RCC 7860 (cell line): Measurements from ENCODE around the gene MPIG6B.
"Not testable (repeated sequence)": the region's sequence is repeated elsewhere in the genome, so short reads cannot be mapped to it uniquely, and the experiment has no call there.

Experiments used
- DNase-seq: peaks from one replicate; pipeline ENCODE4 v3.0.0-alpha.2; 2015; ENCODE audit warnings: low spot score
- FAIRE-seq: peaks from 2 replicates; lab custom pipeline; 2012; peaks lifted over from hg19 to GRCh38; lab: Jason Lieb, UNC

Gene MPIG6B

DNA sequence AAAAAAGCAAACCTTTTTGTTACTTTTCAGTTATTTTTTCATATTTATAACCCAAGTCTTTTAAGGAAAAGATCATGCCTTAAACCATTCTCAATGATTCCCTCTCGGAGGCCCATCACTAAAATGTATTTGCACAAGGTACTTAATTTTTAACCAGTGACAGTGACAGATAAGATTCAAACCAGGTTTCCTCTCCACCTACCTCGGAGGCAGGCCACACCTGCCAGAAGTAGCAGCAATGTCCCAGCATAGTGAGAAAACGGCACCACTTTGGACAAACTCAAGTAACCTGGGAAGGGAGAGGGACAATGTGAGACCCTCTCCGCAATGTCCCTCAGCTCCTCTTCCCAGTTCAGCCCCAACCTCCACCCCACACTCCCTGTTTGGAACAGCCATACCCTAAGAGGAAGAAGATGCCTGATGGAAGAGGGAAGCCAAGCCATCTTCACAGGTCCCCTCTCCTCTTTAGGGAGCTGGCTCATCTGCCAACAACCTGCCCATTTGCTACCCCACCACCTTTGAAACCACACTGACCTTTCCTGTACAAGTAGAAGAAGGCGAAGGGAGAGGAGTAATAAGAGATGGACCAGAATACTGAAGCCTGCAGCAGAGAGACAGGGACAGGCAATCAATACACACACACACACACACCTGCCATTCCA, 22.3 kb upstream of the MPIG6B start:
- FAIRE-seq (no peak), DNase-seq (no peak)

DNA sequence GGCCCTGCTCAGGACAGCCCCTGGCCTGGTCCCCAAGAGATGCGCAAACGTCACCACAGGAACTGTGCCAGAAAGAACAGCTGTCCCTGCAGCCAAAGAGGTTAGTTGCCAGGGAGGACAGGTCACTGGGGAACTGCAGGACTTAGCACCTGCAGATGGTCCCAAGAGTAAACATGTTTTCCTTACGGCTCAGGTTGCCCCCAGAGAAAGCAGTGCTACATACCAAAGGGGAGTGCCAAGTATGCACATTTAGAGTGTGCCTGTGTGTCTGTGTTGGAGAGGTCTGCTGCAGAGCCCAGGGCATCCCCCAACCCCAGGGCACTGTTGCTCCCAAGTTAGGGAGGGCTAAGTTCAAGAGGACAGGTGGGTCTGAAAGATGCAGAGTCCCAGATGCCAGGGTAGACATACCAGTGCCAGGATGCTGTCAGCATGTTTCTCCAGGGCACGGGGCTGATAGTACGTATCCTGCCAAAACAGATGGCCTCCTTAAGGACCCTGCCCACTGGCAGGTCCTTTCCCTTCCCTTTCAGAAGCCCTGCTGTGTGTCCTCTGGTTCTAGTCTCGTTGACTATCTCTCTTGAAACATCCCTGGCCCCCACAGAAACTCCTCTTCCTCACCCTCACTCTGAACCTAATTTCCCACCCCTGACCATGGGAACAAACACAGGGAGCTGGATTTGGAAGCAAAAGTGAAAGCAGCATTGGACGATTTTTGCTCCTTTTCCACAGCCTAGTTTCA, 21.3 kb upstream of the MPIG6B start:
- no peak for DNase-seq

DNA sequence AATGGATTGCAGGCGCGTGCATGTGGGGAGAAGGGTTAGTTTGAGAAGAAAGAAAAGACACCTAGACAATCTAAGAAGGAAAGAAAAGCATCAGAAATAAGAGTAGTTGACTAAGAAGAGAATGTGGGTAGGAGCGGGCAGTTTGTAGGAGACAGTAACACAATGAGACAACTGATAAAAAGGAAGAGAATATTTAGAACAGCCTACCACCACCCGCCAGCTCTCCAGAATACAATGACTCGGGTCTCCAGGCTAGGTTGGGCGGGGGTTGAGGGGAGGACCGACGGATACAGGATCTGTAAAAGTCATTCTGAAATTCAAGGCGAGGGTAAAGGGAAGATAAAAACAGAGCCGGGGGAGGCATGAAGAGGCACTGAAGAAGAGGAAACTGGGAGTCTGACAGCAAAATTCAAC, 20.8 kb upstream of the MPIG6B start:
- FAIRE-seq: no peak
- DNase-seq: no peak

More for the DNA sequence above, 21.3 kb upstream of the MPIG6B start:
- no peak for FAIRE-seq

DNA sequence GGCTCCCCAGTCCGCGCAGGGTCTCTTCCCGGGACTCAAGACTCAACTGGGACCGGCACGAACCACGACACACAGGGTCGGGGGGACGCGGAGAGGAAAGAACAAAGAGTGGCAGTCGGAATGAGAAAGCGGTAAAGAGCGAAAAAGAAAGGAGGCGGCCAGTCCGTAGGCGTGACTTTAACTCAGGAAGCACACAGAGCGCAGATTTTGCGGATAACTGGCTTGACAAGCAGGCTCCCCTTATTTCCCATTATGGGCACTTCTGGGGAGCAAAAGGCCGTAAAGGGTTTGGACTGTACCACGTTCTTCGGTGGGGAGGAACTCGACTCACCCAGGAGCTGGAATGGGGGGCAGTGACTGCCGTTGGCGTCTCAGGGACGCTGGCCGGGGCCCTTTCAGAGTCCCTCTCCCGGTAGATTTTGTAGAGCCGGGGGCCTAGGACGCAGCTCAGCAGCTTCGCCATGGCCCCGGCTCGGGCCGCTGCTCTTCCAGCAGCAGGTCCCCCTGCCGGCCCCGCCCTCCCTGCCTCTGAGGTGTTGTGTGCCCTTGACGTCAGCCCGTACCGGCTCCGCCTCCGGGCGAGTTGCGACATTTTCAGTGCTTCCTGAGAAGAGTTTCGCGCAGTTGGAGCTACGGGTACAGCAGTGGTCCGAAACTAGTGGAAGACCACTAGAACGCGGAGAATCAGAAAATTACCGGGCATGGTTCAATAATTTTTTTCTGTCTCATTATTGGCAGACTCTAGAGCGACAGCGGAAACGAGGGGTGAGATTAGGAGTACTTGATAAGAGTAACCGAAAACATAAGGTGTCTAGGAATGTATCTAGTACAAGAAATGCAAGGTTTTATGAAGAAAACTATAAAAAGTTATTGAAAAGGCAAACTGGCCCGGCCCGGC, 20.1 kb upstream of the MPIG6B start, which contains the start of gene ABHD16A:
TSS of gene ABHD16A (minus strand) at position 506 of the 898 bp plus-strand sequence. CDS start at position 463, 43 bp downstream.
- FAIRE-seq (peak; percentile 67), DNase-seq (peak; percentile 89)

DNA sequence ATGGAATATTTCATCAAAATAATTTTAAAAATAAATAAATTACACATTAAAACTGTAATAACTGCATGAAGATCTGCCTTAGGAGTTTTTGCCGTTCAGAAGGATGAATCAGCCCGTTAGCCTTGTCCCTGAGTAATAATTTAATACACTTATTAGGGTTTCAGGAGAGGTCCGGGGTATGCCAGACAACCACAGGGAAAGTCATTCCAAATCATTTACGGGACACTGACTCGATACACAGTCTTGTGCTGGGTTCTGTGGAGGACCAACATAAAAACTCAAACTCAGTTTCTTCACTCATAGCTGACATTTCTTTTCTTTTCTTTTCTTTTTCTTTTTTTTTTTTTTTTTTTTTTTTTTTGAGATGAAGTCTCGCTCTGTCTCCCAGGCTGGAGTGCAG, 17.2 kb upstream of the MPIG6B start:
- DNase-seq: no peak
- no peak for FAIRE-seq

DNA sequence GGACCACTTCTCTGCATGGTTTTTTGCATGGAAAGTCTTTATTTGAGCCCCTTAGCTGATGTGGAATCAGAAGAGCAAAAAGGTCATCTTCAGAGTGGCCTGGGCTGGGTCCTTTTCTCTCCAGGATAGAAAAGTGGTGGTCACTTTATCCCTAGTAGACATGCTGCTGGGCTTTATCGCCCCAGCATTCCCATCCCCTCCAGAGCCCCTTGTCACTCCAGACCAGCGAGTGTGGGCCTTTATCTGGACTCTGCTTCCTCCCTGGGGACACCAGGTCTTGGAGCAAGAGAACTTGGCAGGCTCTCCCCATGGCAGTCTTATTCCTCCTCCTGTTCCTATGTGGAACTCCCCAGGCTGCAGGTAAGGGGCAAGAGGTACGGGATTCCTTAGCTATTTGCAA, 16.6 kb upstream of the MPIG6B start, which contains the start of gene LY6G6F:
TSS of gene LY6G6F (plus strand) at position 268 of the 400 bp plus-strand sequence. CDS start at position 309, 41 bp downstream.
- DNase-seq: no peak
- FAIRE-seq: no peak

DNA sequence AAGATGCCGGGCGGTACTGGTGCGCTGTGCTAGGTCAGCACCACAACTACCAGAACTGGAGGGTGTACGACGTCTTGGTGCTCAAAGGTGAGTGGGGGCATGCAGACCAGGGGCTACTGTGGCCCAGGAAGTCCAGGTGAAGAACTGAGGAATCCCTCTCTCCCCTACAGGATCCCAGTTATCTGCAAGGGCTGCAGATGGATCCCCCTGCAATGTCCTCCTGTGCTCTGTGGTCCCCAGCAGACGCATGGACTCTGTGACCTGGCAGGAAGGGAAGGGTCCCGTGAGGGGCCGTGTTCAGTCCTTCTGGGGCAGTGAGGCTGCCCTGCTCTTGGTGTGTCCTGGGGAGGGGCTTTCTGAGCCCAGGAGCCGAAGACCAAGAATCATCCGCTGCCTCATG, 15.5 kb upstream of the MPIG6B start:
- DNase-seq: no peak
- no peak for FAIRE-seq

DNA sequence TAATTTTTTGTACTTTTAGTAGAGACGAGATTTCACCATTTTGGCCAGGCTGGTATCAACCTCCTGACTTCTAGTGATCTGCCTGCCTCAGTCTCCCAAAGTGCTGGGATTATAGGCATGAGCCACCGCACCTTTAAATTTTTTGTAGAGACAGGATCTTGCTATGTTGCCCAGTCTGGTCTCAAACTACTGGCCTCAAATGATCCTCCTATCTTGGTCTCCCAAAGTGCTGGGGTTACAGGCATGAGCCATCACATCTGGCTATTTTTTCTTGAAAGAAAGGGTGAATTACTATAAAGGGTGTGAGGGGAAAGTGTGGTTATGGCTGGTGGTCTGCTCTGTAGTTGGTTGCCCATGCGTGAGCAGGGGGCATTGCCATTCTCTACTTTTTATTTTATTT, 14.9 kb upstream of the MPIG6B start:
- DNase-seq: no peak
- no peak for FAIRE-seq

DNA sequence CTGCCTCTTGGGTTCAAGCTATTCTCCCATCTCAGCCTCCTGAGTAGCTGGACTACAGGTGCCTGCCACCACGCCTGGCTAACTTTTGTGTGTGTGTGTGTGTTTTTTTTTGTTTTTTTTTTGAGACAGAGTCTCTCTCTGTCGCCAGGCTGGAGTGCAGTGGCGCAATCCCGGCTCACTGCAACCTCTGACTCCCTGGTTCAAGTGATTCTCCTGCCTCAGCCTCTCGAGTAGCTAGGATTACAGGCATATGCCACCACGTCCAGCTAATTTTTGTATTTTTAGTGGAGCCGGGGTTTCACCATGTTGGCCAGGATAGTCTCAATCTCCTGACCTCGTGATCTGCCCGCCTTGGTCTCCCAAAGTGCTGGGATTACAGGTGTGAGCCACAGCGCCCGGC, 14.0 kb upstream of the MPIG6B start:
- not testable (repeated sequence) for FAIRE-seq, DNase-seq

DNA sequence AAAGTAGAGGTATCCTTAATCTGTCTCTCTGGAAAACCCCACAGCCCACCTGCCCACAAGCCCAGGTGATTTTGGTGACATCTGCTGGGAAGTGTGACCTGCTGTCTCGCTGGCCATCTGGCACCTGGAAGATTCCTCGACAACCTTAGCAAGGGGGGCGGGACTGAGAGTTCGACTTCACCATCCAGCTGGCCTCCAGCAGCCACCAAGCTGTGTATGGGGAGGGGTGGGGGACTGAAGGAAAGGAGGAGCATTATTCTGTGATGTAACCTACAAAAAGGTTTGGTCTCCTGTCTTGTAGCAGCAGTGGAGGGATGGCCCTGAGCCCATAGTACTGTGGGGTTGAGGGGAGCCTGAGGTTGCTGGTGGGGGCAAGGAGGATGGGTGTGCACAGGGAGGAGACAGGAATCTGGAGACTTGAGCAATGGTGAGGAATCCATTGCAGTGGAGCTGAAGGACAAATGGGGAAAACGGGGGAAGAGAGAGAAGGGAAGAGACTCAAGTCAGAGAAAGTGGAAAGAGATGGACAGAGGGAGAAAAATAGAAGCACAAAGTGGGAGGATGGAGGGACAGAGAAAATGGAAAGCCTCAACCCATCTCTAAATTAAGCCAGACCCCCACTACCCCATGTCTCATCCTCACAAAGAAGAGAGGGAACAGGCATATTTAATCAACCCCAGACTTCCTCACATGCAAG, 12.5 kb upstream of the MPIG6B start:
- DNase-seq (no peak), FAIRE-seq (no peak)

DNA sequence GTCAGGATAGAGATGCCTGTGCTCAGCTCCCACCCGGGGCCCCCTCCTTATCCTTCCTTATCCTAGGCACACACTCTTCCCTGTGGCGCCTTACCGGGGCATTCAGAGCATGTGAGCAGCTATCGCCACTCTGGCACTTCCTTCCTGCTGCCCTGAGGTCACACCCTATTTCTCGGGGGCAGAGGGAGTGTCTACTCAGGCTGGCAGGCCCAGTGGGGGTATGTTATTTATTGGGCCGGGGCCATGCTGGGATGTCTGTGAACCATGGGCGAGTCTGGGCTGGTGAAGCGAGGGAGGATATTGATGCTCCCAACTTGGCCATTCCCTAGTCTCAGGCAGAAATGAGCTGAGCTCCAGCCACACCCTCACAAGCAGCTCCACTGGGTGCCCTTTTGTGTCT, 11.9 kb upstream of the MPIG6B start:
- DNase-seq: no peak

DNA sequence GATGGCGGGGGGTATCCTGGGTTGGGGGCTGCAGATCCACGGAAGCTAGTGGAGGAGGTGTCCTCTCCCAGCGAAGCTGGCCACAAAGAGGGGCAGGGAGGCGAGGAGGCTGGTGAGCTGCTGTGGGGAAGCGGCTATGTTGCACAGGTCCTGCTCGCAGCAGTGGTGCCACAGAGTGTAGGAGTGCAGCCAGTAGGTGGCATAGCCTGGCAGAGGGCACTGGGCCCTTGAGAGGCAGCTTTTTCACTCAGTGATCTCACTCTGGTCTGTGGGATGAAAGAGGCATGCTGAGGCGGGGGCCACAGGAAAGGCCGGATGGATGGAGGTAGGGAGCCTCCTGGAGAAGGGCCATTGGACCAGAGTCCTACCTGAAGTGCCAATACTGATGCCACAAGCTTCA, 10.9 kb upstream of the MPIG6B start:
- DNase-seq (no peak), FAIRE-seq (no peak)

More for the DNA sequence above, 11.9 kb upstream of the MPIG6B start:
- no peak for FAIRE-seq

DNA sequence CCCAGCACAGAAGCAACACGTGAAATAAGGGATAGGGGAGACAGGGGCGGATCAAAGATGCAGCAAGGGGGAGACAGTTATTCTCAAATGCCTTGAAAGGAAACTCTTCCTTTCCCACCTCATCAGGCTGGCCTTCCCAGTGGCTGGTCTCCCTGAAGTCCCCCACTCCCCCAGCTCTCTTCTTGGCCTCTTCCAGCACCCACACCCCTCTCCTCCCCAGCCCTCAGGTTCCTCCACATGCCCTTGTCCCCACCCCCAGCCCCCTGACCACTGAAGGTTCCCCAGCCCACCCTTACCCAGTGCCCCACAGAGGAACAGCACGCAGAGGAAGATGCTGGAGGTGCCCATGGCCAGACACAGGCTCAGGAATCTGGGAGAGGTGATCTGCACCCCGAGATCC, 9.7 kb upstream of the MPIG6B start:
- FAIRE-seq: no peak
- DNase-seq: no peak

DNA sequence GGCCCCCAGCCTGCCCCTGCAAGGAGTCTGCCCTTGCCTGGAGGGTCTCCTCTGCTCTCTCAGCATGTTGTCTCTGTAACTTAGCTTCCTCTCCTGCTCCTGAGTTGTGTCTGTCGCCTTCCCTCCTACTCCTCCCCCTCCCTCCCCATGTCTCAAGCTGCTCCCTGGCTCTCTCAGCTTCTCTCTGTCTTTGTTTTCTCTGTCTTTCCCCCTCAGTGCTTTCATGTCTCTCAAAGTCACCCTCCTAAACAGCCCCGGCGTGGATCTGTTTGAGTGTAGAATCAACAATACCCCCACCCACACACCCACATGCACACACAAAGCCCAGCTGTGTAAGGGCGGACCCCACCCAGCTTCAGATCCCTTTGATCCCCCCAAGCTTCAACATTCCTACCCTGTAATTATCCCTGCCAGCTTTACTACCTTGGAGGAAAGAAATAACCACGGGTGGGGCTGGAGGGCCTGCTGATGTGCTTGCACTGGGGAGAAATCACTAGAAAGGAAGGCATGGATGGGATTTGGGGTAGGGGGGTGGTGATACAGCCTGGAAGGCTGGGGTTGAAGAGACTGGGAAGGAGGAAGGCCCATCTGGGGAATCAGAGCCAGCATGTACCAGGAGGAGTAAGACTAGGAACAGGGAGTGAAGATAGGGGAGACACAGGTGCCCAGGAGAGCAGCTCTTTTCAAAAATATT, 9.0 kb upstream of the MPIG6B start:
- DNase-seq (no peak), FAIRE-seq (no peak)

DNA sequence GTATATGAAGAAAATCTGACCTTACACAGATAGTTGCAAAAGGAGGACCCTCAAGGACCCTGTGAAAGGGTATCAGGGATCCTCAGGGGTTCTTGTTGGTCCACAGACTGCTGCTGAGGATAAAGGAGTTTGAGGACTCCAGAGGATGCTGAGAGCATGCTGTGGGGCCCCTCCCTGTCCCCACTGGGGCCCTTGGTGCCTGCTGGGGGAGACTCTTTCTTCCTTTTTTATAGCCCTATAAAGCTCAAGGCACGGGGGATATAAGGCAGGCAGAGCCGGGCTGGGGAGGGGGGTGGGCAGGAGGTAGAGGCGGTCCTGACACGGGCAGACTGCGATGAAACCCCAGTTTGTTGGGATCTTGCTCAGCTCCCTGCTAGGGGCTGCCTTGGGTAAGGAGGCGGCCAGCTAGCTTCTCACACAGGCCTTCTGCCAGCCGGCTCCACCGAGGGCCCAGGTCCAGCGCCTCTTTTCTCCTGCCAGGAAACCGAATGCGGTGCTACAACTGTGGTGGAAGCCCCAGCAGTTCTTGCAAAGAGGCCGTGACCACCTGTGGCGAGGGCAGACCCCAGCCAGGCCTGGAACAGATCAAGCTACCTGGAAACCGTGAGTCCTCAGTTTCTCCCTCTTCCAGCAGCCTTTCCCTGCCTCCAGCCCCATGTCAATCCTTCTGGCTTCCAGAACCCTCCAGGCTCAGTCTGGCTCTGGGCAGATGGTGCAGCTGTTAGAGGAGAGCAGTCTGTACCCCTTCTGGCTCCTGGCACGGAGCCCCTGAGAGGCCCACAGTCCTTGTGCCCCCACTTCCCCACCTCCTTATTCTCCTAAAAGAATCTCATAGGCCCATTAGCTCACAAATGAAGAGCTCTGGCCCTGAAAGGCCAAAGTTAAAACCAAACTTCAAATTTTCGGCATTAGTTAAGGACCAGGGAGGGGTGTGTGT, 7.9 kb upstream of the MPIG6B start, which contains the start of gene LY6G6D:
TSS of gene LY6G6D (plus strand) at position 327 of the 937 bp plus-strand sequence. CDS start at position 335, 8 bp downstream.
- DNase-seq: no peak
- FAIRE-seq: no peak

DNA sequence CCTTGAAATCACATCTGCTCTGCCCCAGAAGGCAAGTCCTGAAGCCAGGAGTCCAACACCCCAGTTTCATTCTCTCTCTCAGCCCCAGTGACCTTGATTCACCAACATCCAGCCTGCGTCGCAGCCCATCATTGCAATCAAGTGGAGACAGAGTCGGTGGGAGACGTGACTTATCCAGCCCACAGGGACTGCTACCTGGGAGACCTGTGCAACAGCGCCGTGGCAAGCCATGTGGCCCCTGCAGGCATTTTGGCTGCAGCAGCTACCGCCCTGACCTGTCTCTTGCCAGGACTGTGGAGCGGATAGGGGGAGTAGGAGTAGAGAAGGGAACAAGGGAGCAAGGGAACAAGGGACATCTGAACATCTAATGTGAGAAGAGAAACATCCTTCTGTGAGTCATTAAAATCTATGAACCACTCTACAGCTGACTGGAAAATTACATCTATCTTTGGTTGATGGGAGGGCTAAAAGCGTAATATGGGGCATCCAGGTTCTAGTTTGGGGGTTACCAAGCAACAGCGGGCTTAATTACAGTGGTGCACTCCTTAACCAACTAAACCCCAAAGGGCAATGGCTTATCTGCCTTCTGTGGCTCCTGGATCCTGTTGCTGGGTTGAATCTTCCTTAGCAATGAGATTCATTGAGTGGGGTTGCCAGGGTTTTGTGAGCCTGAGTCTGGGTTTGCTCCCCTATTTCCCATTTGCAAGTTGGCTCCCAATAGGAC, 5.5 kb upstream of the MPIG6B start:
- DNase-seq: no peak
- FAIRE-seq: no peak

DNA sequence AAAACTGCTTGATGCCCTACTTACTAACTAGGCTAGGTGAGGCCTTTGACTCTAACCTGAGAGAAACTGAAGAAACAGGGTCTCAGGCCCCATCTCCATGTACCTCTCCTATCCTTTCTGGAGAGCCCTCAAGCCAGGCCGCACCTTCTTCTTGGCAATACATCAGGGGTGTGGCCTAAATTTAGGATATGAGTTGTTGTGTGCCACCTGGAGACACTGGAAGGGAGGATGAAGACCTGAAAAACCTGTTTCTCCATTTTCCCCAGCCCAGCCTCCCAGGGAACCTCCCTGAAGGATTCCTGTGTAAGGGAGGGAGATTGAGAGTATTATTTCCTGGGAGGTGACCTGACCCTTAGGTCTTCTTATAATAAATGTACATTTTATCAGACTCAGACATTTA, 4.9 kb upstream of the MPIG6B start:
- no peak for DNase-seq
- FAIRE-seq: no peak

DNA sequence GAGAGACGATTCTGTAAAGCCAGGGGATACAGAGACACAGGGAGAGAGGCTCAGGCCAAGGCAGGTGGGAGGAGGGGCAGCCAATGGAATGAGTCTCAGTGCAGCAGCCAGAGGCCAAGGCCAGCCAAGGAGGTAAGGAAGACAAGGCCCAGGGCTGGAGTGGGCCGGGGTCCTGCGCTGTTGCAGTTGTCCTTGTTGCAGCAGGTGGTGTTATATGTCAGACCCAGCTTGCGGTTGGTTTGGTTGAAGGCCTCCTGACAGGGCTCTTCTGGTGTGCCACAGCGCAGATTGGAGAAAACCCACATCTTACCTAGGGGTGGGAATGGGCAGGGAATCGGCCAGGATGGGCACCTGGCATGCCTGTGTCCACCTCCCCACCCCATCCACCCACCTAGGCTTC, 4.2 kb upstream of the MPIG6B start:
- FAIRE-seq (no peak), DNase-seq (no peak)
